HL-60/S4 (cell line): Measurements from ENCODE around the gene EID1.
"Not testable (repeated sequence)": the region's sequence is repeated elsewhere in the genome, so short reads cannot be mapped to it uniquely, and the experiment has no call there.

ENCODE experiments used
- in situ Hi-C: fragments of 300-500 bp; cut with MboI; formaldehyde crosslinking; loops from 2 replicates; pipeline ENCODE4 v1.14.3; 2022; ENCODE audit warnings: low sequenced_read_pairs

The EID1 gene

DNA sequence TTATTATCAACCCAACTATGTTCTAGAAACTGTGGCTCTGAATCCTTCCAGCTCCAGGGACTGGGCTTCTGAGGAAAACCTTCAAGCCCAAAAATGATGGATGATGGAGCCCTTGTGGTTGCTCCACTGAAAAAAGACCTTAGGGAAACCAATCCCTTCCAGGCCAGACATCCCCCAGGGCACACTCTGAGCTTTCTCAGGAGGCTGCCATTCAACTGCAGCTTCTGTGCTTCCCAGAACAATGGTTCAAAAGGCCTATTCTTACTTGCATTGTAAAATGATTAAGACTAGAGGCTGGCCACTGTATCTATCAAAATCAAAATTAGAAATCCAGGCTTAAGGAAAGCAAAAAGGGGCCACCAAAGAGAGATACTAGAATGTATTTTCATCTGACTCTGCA lies 27.3 kb downstream of the EID1 start:
- in situ Hi-C loops, result no loop called here

DNA sequence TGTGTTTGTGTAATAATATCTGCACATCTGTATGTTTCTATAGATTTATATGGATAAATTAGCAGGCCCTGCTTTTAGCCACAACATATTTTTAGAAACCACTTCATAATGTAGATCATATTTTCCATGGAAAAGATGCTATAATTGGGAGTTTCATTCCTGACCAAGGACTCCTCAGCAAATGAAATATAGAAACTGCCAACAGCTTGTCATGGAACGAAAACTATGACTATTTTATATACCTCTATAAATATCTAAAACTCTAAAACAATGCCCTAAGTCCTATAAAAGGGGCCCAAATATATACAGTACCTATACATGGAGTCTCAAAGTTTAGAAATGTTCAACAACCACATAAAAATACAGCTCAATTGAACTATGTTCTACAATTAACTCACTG lies 27.9 kb downstream of the EID1 start:
- in situ Hi-C loops, result no loop called here

DNA sequence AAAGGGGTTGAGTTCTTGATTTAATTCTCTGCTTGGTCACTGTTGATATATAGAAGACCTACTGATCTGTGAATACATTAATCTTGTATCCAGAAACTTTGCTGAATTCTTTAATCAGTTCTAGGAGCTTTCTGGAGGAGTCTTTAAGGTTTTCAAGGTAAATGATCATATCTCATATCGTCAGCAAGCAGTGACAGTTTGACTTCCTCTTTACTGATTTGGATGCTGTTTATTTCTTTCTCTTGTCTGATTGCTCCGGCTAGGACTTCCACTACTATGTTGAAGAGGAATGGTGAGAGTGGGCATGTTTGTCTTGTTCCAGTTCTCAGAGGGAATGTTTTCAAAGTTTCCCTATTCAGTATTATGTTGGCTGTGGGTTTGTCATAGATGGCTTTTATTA lies 31.4 kb downstream of the EID1 start:
- in situ Hi-C loops, result not testable (repeated sequence)

DNA sequence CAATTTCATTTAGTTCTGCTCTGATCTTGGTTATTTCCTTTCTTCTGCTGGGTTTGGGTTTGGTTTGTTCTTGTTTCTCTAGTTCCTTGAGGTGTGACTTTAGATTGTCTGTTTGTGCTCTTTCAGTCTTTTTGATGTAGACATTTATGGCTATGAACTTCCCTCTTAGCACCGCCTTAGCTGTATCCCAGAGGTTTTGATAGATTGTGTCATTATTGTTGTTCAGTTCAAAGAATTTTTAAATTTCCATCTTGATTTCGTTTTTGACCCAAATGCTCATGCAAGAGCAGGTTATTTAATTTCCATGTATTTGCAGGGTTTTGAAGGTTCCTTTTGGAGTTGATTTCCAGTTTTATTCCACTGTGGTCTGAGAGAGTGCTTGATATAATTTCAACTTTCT lies 32.6 kb downstream of the EID1 start:
- in situ Hi-C loops, result not testable (repeated sequence)

DNA sequence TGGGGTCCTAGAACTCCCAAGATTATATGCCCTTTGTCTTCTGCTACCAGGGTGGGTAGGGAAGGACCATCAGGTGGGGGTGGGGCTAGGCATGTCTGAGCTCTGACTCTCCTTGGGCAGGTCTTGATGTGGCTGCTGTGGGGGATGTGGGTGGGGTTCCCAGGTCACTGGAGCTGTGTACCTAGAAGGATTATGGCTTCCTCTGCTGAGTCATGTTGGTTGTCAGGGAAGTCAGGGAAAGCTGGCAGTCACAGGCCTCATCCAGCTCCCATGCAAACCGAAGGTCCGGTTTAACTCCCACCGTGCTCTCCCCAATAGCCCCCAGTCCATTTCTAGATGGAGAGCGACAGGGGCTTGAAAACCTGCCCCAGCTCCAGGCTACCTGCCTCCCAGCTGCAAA lies 35.2 kb downstream of the EID1 start:
- in situ Hi-C loops, result no loop called here

DNA sequence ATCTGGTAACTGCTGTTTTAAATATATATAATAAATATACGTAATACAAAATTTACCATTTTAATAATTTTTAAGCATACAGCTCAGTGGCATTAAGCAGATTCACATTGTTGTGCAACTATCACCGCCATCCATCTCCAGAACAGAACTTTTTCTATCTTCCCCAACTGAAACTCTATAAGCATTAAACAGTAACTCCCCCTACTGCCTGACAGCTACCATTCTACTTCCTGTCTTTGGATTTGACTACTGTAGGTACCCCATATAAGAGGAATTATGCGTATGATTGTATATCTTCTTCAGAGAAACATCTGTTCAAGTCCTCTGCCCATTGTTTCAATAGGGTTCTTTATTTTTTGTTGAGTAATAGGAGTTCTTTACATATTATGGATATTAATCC lies 36.8 kb downstream of the EID1 start:
- in situ Hi-C loops, result no loop called here

DNA sequence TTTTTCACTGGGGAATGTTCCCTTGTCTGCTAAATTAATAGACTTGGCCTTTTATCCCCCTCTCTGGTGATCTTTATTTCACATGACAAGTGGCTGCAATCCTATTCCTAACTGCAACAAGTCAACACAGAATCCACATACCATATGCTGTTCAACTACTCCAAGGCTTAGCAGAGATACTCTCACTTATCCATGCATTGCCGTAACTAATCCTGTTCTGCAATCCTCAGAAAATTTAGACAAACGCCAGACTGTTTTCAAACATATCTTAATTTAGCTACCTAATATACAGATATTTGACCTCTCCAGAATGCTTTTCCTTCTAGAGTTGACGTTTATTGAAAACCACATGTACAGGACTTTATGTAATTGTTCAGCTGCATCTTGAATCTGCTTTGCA lies 37.9 kb downstream of the EID1 start:
- in situ Hi-C loops, result no loop called here

DNA sequence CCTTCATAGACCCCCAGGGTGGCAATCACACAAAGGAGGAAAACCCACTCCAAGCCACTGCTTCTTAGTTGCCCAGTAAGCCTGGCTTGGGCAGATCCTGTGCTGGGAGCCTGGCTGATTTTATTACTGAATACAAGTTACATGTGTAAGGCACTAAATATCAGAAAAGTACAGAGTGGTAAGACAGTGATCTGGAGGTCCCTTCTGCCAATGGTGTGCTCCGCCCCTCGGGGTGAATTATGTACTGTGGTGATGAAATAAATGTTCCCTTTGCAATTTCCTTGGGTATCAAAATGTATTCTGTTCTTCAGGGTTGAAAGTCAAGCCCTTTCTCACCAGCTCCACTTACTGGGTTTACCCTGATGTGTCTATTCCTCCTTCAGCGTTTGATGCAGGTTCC lies 38.8 kb downstream of the EID1 start:
- in situ Hi-C loops, result no loop called here

DNA sequence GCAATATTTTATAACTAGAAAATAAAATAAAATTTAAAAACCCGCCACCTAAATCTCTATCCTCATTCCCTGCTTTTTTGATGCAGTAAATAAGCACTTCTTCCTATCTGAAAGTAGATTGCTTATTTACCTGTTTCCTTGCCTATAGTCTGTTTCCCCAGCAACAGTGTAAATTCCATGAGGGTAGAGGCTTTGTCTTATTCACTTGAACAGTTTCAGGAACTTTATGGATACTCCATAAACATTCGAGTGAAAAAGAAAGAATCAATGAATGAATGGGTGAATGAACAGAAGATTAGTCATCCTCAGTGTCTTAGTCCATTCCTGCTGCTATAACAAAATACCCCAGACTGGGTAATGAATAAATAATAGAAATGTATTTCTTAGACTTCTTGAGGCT lies 44.1 kb downstream of the EID1 start:
- in situ Hi-C loops, result no loop called here

DNA sequence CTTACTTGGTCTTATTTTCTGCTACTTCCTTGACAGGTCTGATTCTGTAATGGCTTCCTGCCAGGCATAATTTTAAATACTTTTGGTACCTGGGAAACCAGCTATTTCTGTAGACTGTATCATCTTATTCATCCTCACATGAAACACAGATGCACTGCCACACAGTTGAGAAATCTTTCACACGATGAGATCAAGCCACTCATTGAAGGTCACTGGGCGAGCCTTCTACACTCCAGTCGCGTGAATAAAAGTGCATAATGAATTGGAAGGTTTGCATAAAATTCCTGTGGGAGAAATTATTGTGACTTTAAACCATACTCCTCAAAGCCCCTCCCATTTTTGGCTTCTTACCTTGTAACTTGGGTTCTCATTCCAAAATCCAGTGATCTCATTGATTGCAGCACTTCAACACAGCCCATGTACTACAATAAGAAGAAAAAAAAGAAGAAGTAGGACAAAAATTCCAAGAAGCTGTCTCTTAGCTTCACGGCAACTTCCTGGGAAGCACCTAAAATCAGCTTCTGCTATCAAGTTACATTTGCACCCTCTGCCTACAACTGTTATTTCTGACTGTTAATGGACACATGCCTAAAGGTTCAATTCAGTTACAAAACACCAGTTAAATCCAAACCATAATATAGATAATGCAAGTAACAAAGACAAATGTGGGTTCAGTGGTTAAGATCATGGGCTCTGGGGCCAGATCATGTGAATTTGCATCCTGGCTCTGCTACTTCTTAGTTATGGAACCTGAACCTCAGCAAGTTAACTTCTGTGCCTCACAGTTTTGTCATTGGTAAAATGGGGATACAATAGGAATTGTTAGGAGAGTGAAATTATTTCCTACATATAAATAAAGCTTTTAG lies 46.8 kb downstream of the EID1 start:
- in situ Hi-C loops, result no loop called here

DNA sequence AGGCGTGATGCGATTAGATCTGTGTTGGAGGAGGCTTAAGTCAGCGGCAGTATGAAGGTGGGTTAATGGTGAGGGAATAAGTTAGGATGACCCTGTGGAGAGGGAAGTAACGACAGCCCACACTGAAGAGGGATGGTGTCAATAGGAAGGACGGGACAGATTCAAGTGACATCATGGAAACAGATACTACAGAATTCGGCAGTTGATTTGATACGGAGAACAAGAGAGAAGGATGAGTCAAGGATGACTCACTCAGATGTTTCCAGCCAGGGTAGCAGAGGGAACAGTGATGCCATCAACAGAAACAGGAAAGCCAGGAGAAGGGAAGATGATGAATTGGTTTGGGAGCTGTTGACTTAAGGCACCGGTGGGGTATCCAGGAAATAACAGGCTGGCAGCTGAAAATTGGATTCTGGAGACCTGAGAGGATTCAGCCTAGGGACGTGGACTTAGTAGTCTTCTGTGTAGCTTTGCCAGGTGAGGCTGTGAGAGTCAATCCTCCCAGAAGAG lies 47.8 kb downstream of the EID1 start:
- in situ Hi-C loops, result no loop called here

DNA sequence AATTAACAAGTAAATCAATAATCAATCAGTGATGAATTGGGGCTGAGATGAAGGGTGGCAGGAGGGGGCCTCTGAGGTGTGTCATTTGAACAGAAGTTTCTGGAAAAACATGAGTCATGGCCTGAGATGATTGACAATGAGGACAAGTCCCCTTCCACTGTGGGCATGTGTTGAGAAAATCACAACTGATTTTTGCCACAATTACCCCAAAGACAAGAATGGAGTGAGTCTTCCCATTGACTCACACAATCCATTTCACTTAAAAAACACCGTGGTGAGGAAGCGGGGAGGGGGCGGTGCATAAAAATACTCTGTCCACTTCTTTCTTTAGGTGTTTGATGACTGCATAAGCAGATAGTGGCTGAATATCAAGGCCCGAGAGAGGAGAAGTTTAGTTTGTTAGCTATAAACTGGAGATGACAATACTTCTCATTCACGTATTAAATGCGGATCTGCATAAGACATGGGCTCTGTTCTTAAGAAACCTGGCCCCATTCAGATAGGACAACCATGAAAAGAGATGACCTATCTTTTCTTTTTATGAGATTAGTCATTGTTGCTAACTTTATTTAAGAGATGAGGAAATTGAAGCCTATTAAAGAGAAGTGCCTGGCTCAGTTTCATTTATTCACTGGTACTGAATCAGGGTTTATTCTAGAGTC lies 51.1 kb downstream of the EID1 start:
- in situ Hi-C loops, result no loop called here

DNA sequence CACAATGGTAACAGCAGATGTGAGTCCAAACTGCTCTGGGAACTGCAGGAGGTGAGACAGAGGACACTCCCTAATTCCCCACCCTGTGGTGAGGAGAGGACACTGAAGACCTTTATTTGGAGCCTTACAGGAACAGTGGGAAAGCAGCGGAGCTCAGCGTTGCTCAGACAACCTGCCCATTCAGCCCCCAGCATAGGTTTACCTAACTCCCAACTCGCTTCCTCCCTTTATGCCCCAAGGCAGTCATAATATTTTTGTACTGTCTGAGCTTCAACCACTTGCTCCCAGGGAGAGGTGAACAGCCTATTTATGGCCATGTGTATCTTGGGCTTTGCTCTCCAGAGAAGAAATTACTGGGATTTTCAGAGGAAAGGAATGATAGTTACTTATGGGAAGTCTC lies 51.7 kb downstream of the EID1 start:
- in situ Hi-C loops, result no loop called here
